Neuronal stem cell (in vitro differentiated cells): ENCODE data around the gene CNN3.

ENCODE experiments used
- DNase-seq: peaks from one replicate; pipeline ENCODE4 v3.0.0-alpha.2; 2013; ENCODE audit warnings: low spot score
- H2AFZ ChIP-seq: one replicate; pipeline ENCODE4 v1.6.1; 2013; ENCODE audit warnings: mild to moderate bottlenecking, low read length, inconsistent platforms
- H2AK5ac ChIP-seq: 2 replicates; pipeline ENCODE4 v1.6.1; 2013; ENCODE audit warnings: low read depth, mild to moderate bottlenecking, inconsistent platforms, low read length, moderate library complexity, mixed read lengths
- H2BK120ac ChIP-seq: 2 replicates; pipeline ENCODE4 v1.6.1; 2013; ENCODE audit warnings: low read depth, mild to moderate bottlenecking, inconsistent platforms, low read length, moderate library complexity, mixed read lengths
- H2BK12ac ChIP-seq: one replicate; pipeline ENCODE4 v1.6.1; 2013; ENCODE audit warnings: low read length, inconsistent platforms
- H2BK15ac ChIP-seq: 2 replicates; pipeline ENCODE4 v1.6.1; 2013; ENCODE audit warnings: mild to moderate bottlenecking, low read length, inconsistent platforms, mixed read lengths
- H2BK5ac ChIP-seq: one replicate; pipeline ENCODE4 v1.6.1; 2013; ENCODE audit warnings: inconsistent platforms, mild to moderate bottlenecking, low read length, moderate library complexity
- H3K14ac ChIP-seq: one replicate; pipeline ENCODE4 v1.6.1; 2013; ENCODE audit warnings: low read length, inconsistent platforms
- H3K18ac ChIP-seq: 2 replicates; pipeline ENCODE4 v1.6.1; 2013; ENCODE audit warnings: low read length, inconsistent platforms
- H3K23ac ChIP-seq: 2 replicates; pipeline ENCODE4 v1.6.1; 2013; ENCODE audit warnings: low read depth, mild to moderate bottlenecking, mixed read lengths, low read length, inconsistent platforms; ENCODE audit not compliant: poor library complexity
- H3K27ac ChIP-seq: replicated peaks from 3 replicates; pipeline ENCODE4 v1.5.1; 2013; ENCODE audit warnings: low read length, inconsistent platforms
- H3K27me3 ChIP-seq, 3 experiments: 2 replicates each; pipeline ENCODE4 v1.6.1; 2013; ENCODE audit warnings: low read length in 3 of 3, mild to moderate bottlenecking in 2 of 3, inconsistent platforms in 1 of 3, low read depth in 1 of 3, mixed read lengths in 1 of 3, moderate library complexity in 1 of 3; ENCODE audit not compliant: control insufficient read depth in 3 of 3, insufficient read depth in 3 of 3
- H3K36me3 ChIP-seq, 2 donors: replicated peaks in 1 of 2; 2 replicates each; pipeline ENCODE4 v1.6.1; 2013; ENCODE audit warnings: low read length in 2 of 2; ENCODE audit not compliant: control insufficient read depth in 2 of 2, insufficient read depth in 2 of 2
- H3K4ac ChIP-seq: 2 replicates; pipeline ENCODE4 v1.6.1; 2013; ENCODE audit warnings: inconsistent platforms, mild to moderate bottlenecking, low read length, moderate library complexity
- H3K4me1 ChIP-seq, 2 donors: 1 replicate in 1 of 2; 2 replicates in 1 of 2; pipeline ENCODE4 v1.6.1; 2013; ENCODE audit warnings: low read length in 2 of 2, low read depth in 1 of 2; ENCODE audit not compliant: control insufficient read depth in 2 of 2, insufficient read depth in 1 of 2
- H3K4me2 ChIP-seq: one replicate; pipeline ENCODE4 v1.6.1; 2013; ENCODE audit warnings: mild to moderate bottlenecking, low read length, inconsistent platforms; ENCODE audit not compliant: insufficient read depth, poor library complexity, severe bottlenecking
- H3K4me3 ChIP-seq, 2 donors: 2 replicates each; pipeline ENCODE4 v1.5.1; 2013; ENCODE audit warnings: low read length in 2 of 2, mild to moderate bottlenecking in 2 of 2, inconsistent platforms in 1 of 2, moderate library complexity in 1 of 2
- H3K79me1 ChIP-seq: one replicate; pipeline ENCODE4 v1.6.1; 2013; ENCODE audit warnings: low read depth, mild to moderate bottlenecking, inconsistent platforms, low read length, moderate library complexity
- H3K9ac ChIP-seq: one replicate; pipeline ENCODE4 v1.6.1; 2013; ENCODE audit warnings: mild to moderate bottlenecking, low read depth, low read length, inconsistent platforms; ENCODE audit not compliant: poor library complexity
- H3K9me3 ChIP-seq, 2 donors: replicated peaks in 1 of 2; 2 replicates each; pipeline versions ENCODE3 to v1.6.1; 2013; ENCODE audit warnings: low read length in 2 of 2, mild to moderate bottlenecking in 2 of 2, inconsistent platforms in 1 of 2, low read depth in 1 of 2, mixed read lengths in 1 of 2, moderate library complexity in 1 of 2; ENCODE audit not compliant: control insufficient read depth in 2 of 2, insufficient read depth in 1 of 2
- H4K8ac ChIP-seq: one replicate; pipeline ENCODE4 v1.6.1; 2013; ENCODE audit warnings: low read depth, mild to moderate bottlenecking, inconsistent platforms, low read length, moderate library complexity
- H4K91ac ChIP-seq: one replicate; pipeline ENCODE4 v1.6.1; 2013; ENCODE audit warnings: low read length, low read depth, mild to moderate bottlenecking, inconsistent platforms; ENCODE audit not compliant: poor library complexity
- WGBS, 2 donors: extraction: QIAGEN DNeasy Blood & Tissue Kit; methylation state at CpG; one replicate each; pipeline ENCODE4 v1.1.7; 2013; ENCODE audit warnings: missing lambda C conversion rate in 2 of 2, mixed read lengths in 1 of 2; ENCODE audit not compliant: insufficient read length in 2 of 2, insufficient replicate concordance in 1 of 2; ENCODE audit errors: extremely low coverage in 2 of 2; 5-methylcytosine and 5-hydroxymethylcytosine counted together

CNN3 gene

GRCh38 chr1:94905207-94905606 lies 21.7 kb downstream of the CNN3 start:
- Histone ChIP-seq H3K4me3 (no peak overlapping the region), H3K4me1 (peaks cover 0 to 8% of the 10 kb centered on the region in 2 donors), H3K27me3 (no peaks in the 10 kb centered on the region), H4K8ac (no peak overlapping the region), H3K4me2 (no peak overlapping the region), H3K14ac (no peak overlapping the region), H3K23ac (no peak overlapping the region), H3K36me3 (peaks cover 26 to 92% of the 10 kb centered on the region in 2 donors), H2BK5ac (no peak overlapping the region), H2AK5ac (no peak overlapping the region), H3K18ac (no peak overlapping the region), H2AFZ (no peak overlapping the region), H3K79me1 (no peaks in the 10 kb centered on the region), H2BK12ac (no peak overlapping the region), H2BK15ac (no peak overlapping the region), H3K9ac (no peak overlapping the region), H3K27ac (no peak overlapping the region), H2BK120ac (no peak overlapping the region), H3K4ac (no peak overlapping the region), H4K91ac (no peak overlapping the region), H3K9me3 (peaks cover 0 to 12% of the 10 kb centered on the region in 2 donors)
- WGBS, 2 donors = no CpG with 5 or more reads among the region's 4 CpGs
- DNase-seq = no peak

GRCh38 chr1:94903280-94904009 lies 23.5 kb downstream of the CNN3 start:
- Histone ChIP-seq H3K9ac (no peak overlapping the region), H3K23ac (no peak overlapping the region), H3K36me3 (peaks cover 28 to 93% of the 10 kb centered on the region in 2 donors)

GRCh38 chr1:94901841-94902240 lies 25.1 kb downstream of the CNN3 start:
- Histone ChIP-seq H2BK12ac (no peak overlapping the region), H4K91ac (no peak overlapping the region), H4K8ac (no peak overlapping the region), H3K4me1 (peaks cover 0 to 4% of the 10 kb centered on the region in 2 donors), H2BK5ac (no peak overlapping the region), H2AFZ (no peak overlapping the region), H2BK120ac (no peak overlapping the region), H3K9ac (no peak overlapping the region), H3K79me1 (no peaks in the 10 kb centered on the region), H3K4me3 (no peak overlapping the region), H3K36me3 (peaks cover 27 to 95% of the 10 kb centered on the region in 2 donors), H3K23ac (no peak overlapping the region), H3K4me2 (no peak overlapping the region), H3K9me3 (no peaks in the 10 kb centered on the region), H3K18ac (no peak overlapping the region), H2AK5ac (no peak overlapping the region), H3K27me3 (no peaks in the 10 kb centered on the region), H3K27ac (no peak overlapping the region), H3K4ac (no peak overlapping the region), H3K14ac (no peak overlapping the region), H2BK15ac (no peak overlapping the region)
- WGBS, 2 donors = no CpG with 5 or more reads among the region's 4 CpGs
- DNase-seq = no peak

More at GRCh38 chr1:94903280-94904009, 23.5 kb downstream of the CNN3 start:
- Histone ChIP-seq H4K91ac (no peak overlapping the region), H3K4ac (no peak overlapping the region), H2BK5ac (no peak overlapping the region), H2BK12ac (no peak overlapping the region), H3K4me3 (no peak overlapping the region), H3K27me3 (no peaks in the 10 kb centered on the region), H3K79me1 (no peaks in the 10 kb centered on the region), H4K8ac (no peak overlapping the region), H3K14ac (no peak overlapping the region), H2AFZ (no peak overlapping the region), H3K9me3 (peaks cover 0 to 6% of the 10 kb centered on the region in 2 donors), H3K4me1 (peaks cover 0 to 4% of the 10 kb centered on the region in 2 donors), H3K4me2 (no peak overlapping the region), H2BK120ac (no peak overlapping the region), H2AK5ac (no peak overlapping the region), H3K18ac (no peak overlapping the region), H2BK15ac (no peak overlapping the region), H3K27ac (no peak overlapping the region)
- WGBS, 2 donors = no CpG with 5 or more reads among the region's 7 CpGs
- DNase-seq = no peak

- no peak overlapping the region for H3K14ac ChIP-seq
- peaks cover 35 to 99% of the 10 kb centered on the region in 2 donors for H3K36me3 ChIP-seq
- no peak for DNase-seq
- H2AFZ ChIP-seq = no peak overlapping the region
- no peak overlapping the region for H4K8ac ChIP-seq
- H3K4me3 ChIP-seq = no peak overlapping the region
- no peak overlapping the region for H3K4me2 ChIP-seq
- WGBS, 2 donors = no CpG with 5 or more reads among the region's 1 CpG
- H3K18ac ChIP-seq = no peak overlapping the region
- no peak overlapping the region for H2AK5ac ChIP-seq
- H3K4me1 ChIP-seq = no peaks in the 10 kb centered on the region
- H3K9ac ChIP-seq = no peak overlapping the region
- H3K23ac ChIP-seq = no peak overlapping the region
- H2BK120ac ChIP-seq = no peak overlapping the region
- no peak overlapping the region for H3K4ac ChIP-seq
- no peak overlapping the region for H2BK5ac ChIP-seq
- H3K79me1 ChIP-seq = no peaks in the 10 kb centered on the region
- H4K91ac ChIP-seq = no peak overlapping the region
- H2BK12ac ChIP-seq = no peak overlapping the region
- H3K9me3 ChIP-seq = no peaks in the 10 kb centered on the region
- no peak overlapping the region for H2BK15ac ChIP-seq
- H3K27me3 ChIP-seq = no peaks in the 10 kb centered on the region
- H3K27ac ChIP-seq = no peak overlapping the region
Observed at GRCh38 chr1:94899756-94900155, 27.2 kb downstream of the CNN3 start.
